Measurements from ENCODE around the gene PKP4. TPM values are rescaled to one million over a fixed set of nuclear protein-coding genes. Genes with fewer than 3 reads are reported as not detected.

PKP4 gene
- total and polyA plus RNA-seq, 9 of the 15 experiments (the other 6 are each of a cell fraction or from before 2014, with no cell fraction given), result 24.6 to 99.1 (median 74.0) TPM

GRCh38 chr2:158457826-158458616 is 1.3 kb downstream of the PKP4 start (continued):
- TF ChIP-seq ZBTB33 (CRISPR knock-in tag; IDR thresholded peaks at IDR 0.05) (no peak), MAFG (tag; conservative IDR thresholded peaks at IDR 0.05) (no peak), ZNF224 (CRISPR knock-in tag; IDR thresholded peaks at IDR 0.05) (no peak), STAT5B (CRISPR knock-in tag; IDR thresholded peaks at IDR 0.05) (no peak), ARID1B (IDR thresholded peaks at IDR 0.05) (no peak; the same call in 1 of the 2 replicates), YY1 (IDR thresholded peaks at IDR 0.05; ENCODE audit: borderline replicate concordance in 1 of 3, control insufficient read depth in 1 of 3, extremely low read depth in 1 of 3, insufficient read depth in 3 of 3, insufficient read length in 1 of 3, insufficient replicate concordance in 2 of 3, low read depth in 1 of 3, low read length in 2 of 3) (peak in 2 of 3 experiments; percentile 7 to 16), MCM7 (IDR thresholded peaks at IDR 0.05) (no peak), XRCC5 (IDR thresholded peaks at IDR 0.05; ENCODE audit: low read depth, low read length) (no peak), MYNN (IDR thresholded peaks at IDR 0.05) (no peak; the same call in 1 of the 2 replicates), MYNN (CRISPR knock-in tag; IDR thresholded peaks at IDR 0.05) (no peak), CBFB (CRISPR knock-in tag; IDR thresholded peaks at IDR 0.05) (no peak), NFRKB (IDR thresholded peaks at IDR 0.05; ENCODE audit: low read depth) (peak; percentile 16; the same call in 1 of the 2 replicates), E2F1 (CRISPR knock-in tag; IDR thresholded peaks at IDR 0.05) (peak; percentile 68), POLR2B (IDR thresholded peaks at IDR 0.05; ENCODE audit: low read depth, partially characterized antibody) (no peak), SAFB (IDR thresholded peaks at IDR 0.05; ENCODE audit: borderline replicate concordance, low read depth, low read length) (peak; percentile 69; the same call in 1 of the 2 replicates), DPF2 (IDR thresholded peaks at IDR 0.05) (no peak), ZNF512 (tag; IDR thresholded peaks at IDR 0.05) (no peak), THRA (IDR thresholded peaks at IDR 0.05) (no peak), HSF4 (CRISPR knock-in tag; IDR thresholded peaks at IDR 0.05; ENCODE audit: borderline replicate concordance) (no peak), GTF2B (IDR thresholded peaks at IDR 0.05; ENCODE audit: extremely low read depth, insufficient read length) (no peak), RBM25 (IDR thresholded peaks at IDR 0.05; ENCODE audit: low read depth, low read length, severe bottlenecking) (no peak)
